Measurements from ENCODE around the gene JADE2.
"Not testable (repeated sequence)": the region's sequence is repeated elsewhere in the genome, so short reads cannot be mapped to it uniquely, and the experiment has no call there.

JADE2 gene

GRCh38 chr5:134554319-134555222 lies 29.1 kb downstream of the JADE2 start:
- H3K4me3 ChIP-seq (ENCODE audit: low read depth, low read length): peak overlapping the region; percentile 47
- TF ChIP-seq CTCF (IDR thresholded peaks at IDR 0.05; ENCODE audit: insufficient read depth, low read depth, low read length, missing control alignments): no peak
- DNase-seq (ENCODE audit: low read depth): peak; percentile 85

GRCh38 chr5:134555223-134555889 lies 29.9 kb downstream of the JADE2 start:
- TF ChIP-seq CTCF (IDR thresholded peaks at IDR 0.05; ENCODE audit: insufficient read depth, low read depth, low read length, missing control alignments): no peak
- DNase-seq (ENCODE audit: low read depth): peak; percentile 45
- H3K4me3 ChIP-seq (ENCODE audit: low read depth, low read length): peak overlapping the region; percentile 47

- DNase-seq (ENCODE audit: low read depth): peak; percentile 79
- TF ChIP-seq CTCF (IDR thresholded peaks at IDR 0.05; ENCODE audit: insufficient read depth, low read depth, low read length, missing control alignments): no peak
- peak overlapping the region; percentile 47 for H3K4me3 ChIP-seq (ENCODE audit: low read depth, low read length)
These were observed 30.4 kb downstream of the JADE2 start for GRCh38 chr5:134555890-134556311.

- not testable (repeated sequence) for H3K4me3 ChIP-seq (ENCODE audit: low read depth, low read length); DNase-seq (ENCODE audit: low read depth)
These were observed 31.1 kb downstream of the JADE2 start for GRCh38 chr5:134556588-134556987.

GRCh38 chr5:134556994-134557393 lies 31.5 kb downstream of the JADE2 start:
- H3K4me3 ChIP-seq (ENCODE audit: low read depth, low read length): no peak overlapping the region
- DNase-seq (ENCODE audit: low read depth): no peak
- no peak for TF ChIP-seq CTCF (IDR thresholded peaks at IDR 0.05; ENCODE audit: insufficient read depth, low read depth, low read length, missing control alignments)

- no peak for DNase-seq (ENCODE audit: low read depth)
- TF ChIP-seq CTCF (IDR thresholded peaks at IDR 0.05; ENCODE audit: insufficient read depth, low read depth, low read length, missing control alignments): no peak
- H3K4me3 ChIP-seq (ENCODE audit: low read depth, low read length): no peak overlapping the region
These were observed 34.2 kb downstream of the JADE2 start for GRCh38 chr5:134559672-134560071.

GRCh38 chr5:134560698-134561097 lies 35.2 kb downstream of the JADE2 start:
- TF ChIP-seq CTCF (IDR thresholded peaks at IDR 0.05; ENCODE audit: insufficient read depth, low read depth, low read length, missing control alignments): no peak
- DNase-seq (ENCODE audit: low read depth): no peak
- no peak overlapping the region for H3K4me3 ChIP-seq (ENCODE audit: low read depth, low read length)

All from GM12865 (cell line).